ENCODE data around the gene TUT7.
"Not testable (repeated sequence)": the region's sequence is repeated elsewhere in the genome, so short reads cannot be mapped to it uniquely, and the experiment has no call there.

The TUT7 gene

GRCh38 chr9:86354011-86354817 is at the start of gene TUT7:
Gene TUT7 (minus strand): TSS chr9:86354410. CDS start chr9:86353199, 1,211 bp downstream.
- peak; percentile 96 for DNase-seq

DNA sequence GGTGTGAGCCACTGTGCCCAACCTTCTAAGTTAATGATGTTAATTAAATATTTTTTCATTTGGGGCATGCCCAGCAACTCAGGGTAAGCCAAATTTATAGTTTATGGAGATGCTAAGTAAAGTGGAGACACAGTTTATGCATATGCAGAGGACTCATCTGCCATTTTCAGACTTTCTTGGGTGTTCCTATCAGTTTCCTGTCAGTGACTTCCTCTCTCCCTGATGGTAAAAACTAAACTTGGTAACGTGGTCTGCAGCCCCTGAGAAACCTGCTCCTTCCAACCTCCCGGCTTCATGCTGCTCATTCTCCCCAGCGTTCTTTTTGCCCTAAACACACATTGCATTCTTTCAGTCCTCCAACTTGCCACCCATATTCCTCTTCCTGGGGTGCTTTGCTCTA is 48.4 kb upstream of the TUT7 start:
- DNase-seq: no peak

GRCh38 chr9:86396412-86396811 is 42.2 kb upstream of the TUT7 start:
- no peak for DNase-seq

DNA sequence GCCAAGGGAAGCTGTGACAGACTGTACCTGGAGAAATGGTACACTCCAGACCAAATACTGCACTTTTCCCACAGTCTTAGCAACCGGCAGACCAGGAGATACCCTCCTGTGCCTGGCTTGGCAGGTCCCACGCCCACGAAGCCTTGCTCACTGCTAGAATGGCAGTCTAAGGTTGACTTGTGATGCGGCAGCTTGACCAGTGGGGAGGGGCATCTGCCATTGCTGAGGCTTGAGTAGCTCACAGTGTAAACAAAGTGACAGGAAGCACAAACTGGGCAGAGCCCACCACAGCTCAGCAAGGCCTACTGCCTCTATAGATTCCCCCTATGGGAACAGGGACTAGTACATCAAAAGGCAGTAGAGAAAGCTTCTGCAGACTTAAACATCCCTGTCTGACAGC is 36.0 kb upstream of the TUT7 start:
- not testable (repeated sequence) for DNase-seq

- DNase-seq: no peak
Measured at GRCh38 chr9:86389628-86390027, 35.4 kb upstream of the TUT7 start.

- DNase-seq: no peak
Measured at GRCh38 chr9:86387376-86387775, 33.2 kb upstream of the TUT7 start.

- not testable (repeated sequence) for DNase-seq
Measured at GRCh38 chr9:86383000-86383399, 28.8 kb upstream of the TUT7 start.

DNA sequence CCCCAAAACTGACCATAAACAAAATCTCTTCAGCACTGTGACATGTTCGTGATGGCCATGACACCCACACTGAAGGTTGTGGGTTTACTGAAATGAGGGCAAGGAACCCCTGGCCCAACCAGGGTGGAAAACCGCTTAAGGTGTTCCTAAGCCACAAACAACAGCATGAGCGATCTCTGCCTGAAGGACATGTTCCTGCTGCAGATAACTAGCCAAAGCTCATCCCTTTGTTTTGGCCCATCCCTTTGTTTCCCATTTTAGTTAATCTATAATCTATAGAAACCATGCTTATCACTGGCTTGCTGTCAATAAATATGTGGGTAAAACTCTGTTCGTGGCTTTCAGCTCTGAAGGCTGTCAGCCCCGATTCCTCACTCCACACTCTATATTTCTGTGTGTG is 21.8 kb upstream of the TUT7 start:
- no peak for DNase-seq

DNA sequence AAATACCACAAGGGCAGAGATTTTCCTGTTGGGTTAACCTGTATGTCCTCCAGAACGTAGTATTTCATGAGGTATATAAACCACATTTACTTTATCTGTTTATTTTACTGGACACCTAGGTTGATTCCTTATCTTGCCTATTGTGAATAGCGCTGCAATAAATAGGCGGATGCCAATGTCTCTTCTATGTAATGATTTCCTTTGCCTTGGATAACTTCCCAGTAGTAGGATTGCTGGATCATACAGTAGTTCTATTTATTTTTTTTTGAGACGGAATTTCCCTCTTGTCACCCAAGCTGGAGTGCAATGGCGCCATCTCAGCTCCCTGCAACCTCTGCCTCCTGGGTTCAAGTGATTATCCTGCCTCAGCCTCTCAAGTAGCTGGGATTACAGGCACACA is 15.6 kb upstream of the TUT7 start:
- no peak for DNase-seq

DNA sequence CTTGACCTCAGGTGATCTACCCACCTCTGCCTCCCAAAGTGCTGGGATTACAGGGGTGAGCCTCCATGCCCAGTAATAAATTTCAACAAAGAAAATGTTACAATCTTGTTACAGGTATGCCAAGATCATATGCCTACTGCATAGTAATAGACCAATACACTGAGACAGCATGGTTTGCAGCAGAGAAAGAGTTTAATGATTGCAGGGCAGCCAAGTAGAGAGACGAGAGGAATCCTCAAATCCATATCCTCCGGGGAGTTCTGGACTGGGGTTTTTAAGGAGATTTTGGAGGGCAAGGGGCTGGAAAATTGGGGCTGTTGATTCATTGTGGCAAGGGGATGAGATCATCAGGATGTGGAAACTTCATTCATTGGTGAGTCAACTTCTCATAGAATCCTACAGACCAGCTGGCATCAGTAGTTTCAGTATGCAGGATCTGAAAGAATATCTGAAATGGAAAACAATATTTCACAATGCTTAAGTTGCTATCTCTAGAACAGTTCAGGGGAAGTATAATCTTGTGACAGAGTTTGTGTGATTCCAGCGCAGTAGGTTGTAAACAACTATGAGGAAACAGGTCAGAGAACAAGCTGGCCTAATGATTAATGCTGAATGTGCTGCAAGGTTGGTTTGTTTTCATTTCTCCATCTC is 14.8 kb upstream of the TUT7 start:
- DNase-seq: no peak

DNA sequence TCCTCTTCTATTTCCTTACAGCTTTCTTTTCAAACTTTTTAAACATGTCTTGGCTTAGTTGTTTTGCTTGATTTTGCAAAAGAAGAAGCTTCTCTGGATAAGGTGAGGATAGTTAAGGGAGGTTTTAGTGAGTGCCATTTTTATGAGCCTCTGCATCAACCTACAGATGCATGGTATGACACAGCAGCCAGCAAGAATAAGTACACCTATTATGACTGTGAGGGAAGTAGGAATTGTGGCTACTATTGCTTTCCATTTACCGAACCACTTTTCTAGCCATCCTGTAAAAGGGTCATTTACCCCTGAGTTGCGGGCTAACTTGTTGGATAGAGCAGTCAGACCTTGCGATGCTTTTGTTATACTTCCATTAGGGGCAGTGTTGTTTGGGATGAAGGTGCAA is 7.0 kb upstream of the TUT7 start:
- DNase-seq: no peak

DNA sequence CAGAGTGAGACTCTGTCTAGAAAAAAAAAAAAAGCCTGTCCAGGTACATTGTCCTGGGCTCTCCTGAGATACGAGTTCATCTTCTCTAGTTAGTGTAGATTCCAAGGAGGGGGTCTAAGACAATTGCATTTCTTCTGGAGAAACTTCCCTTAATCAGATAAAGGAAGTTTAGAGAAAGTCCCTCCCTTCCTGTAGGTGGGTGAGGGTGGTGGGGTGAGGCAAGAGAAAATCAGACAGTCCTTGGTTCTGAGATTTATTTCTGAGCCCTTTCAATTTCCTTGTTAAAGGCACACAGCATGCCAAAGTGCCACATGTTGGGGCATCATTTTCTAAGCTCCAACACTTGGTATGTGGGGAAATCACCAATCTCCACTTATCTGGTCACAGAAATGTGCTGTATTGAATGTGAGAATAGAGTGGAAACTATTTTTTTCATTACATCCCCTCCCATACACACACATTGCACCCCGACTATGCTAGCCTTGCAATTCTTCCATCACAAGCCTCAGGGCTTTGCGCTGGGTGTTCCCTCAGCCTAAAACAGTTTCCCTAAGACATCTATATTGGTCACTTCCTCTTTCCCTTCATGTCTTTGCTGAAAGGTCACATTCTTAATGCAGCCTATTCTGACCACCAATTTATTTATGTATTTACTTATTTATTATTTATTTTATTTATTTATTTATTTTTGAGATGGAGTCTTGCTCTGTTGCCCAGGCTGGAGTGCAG is 5.1 kb upstream of the TUT7 start:
- DNase-seq: no peak

- DNase-seq: no peak
Measured at GRCh38 chr9:86356871-86357866, 3.0 kb upstream of the TUT7 start.

DNA sequence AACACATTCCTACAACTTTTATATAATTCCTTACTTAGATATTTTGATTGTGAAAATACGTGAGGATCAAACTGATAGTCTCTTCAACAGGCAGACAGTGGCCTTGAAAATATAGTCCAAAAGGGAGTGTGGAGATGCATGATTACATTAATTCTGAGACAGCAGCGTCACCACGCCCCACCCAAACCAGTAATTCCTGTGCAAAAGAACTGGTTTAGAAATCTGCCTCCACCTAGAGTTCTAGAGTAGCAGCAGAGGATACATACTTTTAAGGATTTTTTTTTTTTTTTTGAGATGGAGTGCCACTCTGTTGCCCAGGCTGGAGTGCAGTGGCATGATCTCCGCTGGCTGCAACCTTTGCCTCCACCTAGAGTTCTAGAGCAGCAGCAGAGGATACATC is 1.6 kb upstream of the TUT7 start:
- DNase-seq: no peak

DNA sequence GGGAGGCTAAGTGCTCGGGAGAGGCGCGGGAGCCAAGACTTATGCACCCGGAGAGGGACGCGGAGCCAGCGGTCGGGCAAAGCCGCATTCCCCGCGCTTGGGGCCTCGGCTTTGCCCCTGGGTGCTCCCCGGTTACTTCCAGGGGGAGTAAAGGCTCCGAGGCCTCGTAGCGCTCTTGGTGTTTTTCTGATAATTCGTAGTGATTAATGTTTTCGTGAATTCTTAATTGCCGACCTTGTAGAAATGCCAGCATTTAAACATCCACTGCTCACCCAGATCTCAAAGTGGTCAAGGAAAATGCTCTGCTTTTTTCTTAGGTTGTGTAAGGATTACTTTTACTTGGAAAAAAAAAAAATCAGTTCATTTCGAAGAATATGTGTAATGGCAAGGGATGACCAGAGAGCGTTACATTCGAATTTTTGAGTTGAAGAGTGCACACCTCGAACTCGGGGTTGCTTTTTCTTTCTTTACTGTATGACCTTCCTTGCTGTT is 654 bp upstream of the TUT7 start:
- DNase-seq: no peak

GRCh38 chr9:86353655-86354010 is 577 bp downstream of the TUT7 start:
- DNase-seq: peak; percentile 7

GRCh38 chr9:86352440-86353077 is 1.7 kb downstream of the TUT7 start:
- no peak for DNase-seq

DNA sequence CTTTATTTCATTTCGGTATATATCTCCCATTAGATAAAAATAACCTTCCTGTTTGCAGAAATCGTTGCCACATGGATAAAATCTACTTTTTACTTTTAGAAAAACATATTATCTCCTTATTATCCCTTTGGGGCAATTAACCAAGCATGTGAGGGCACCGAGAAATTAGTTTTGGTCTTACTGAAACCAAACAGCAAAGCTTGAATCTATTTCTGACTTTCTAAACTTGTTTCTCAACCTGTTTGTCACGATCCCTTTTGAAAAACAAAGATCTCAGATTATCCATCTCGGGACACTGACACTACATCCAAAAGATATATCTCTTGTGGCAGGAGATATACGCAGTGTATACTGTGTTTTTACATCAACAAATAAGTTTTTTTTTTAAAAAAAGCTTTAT is 2.3 kb downstream of the TUT7 start:
- no peak for DNase-seq

DNA sequence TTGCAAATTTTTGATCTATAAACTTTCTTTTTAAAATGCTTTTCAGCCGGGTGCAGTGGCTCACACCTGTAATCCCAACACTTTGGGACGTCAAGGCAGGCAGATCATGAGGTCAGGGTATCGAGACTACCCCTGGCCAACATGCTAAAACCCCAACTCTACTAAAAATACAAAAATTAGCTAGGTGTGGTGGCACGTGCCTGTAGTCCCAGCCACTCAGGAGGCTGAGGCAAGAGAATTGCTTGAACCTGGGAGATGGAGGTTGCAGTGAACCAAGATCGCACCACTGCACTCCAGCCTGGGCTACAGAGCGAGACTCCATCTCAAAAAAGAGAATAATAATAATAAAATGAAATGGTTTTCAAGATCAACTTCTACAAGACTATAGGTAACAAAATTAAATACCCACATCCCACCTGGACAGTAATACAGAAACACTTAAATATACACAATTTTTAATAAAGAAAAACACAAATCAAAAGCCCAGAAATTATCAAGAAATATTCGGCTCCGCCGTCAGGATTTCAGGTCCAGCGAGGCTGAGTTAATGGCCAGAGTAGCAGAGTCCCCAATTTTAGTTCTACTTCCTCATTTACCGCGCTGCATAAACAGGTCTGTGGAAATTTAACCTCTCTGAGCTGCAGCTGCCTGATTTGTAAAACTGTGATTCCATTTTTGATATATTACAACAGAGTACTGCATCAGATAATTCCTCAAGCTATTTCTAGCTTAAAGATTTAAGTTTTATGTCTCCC is 4.0 kb downstream of the TUT7 start:
- DNase-seq: no peak

- DNase-seq: no peak
Measured at GRCh38 chr9:86349271-86349670, 4.9 kb downstream of the TUT7 start.

DNA sequence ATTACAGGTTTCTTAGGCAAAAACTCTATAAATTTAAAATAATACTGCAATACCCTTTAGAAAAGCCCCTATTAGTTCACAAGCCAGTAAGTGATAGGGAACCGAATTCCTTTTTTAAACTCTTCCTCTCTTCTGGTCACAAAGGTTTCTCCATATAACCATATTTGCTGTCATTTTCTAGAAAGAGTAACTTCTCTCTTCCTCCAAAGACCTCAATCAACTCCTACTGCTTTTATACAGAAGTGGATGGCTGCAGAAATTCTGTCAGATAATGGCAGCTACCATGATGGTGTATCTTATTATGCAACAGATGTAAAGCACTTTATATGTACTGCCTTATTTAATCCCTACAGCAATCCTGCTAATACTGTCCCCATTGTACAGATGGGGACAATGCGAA is 6.2 kb downstream of the TUT7 start:
- no peak for DNase-seq
